Activated CD4-positive, alpha-beta T cell treated with anti-CD3 and anti-CD28 coated beads, Interleukin-2, amount 10 ng/mL, durations not matched to agents 7 days and 5 days (primary cell): Measurements from ENCODE around the gene PPARGC1A. TPM values are rescaled to one million over a fixed set of nuclear protein-coding genes. Genes with fewer than 3 reads are reported as not detected.

Source experiments
- CTCF ChIA-PET: fragments of 350-600 bp; sonication (Branson Sonifier 250); formaldehyde crosslinking; loops from one replicate; lab custom pipeline; 2021; ENCODE audit warnings: antibody characterized with exemption; lab: Charles Lee
- POLR2A ChIA-PET: fragments of 350-600 bp; sonication (Branson Sonifier 250); formaldehyde crosslinking; loops from one replicate; lab custom pipeline; 2021; ENCODE audit warnings: antibody characterized with exemption; lab: Charles Lee
- DNase-seq: peaks from one replicate; pipeline ENCODE4 v3.0.0-alpha.2; 2020
- H3K27ac Mint-ChIP-seq: one replicate; pipeline ENCODE4 v1.8.0; 2021; ENCODE audit warnings: mild to moderate bottlenecking, moderate library complexity, mixed read lengths
- H3K27me3 Mint-ChIP-seq: one replicate; pipeline ENCODE4 v1.8.0; 2021; ENCODE audit warnings: mixed read lengths
- H3K36me3 Mint-ChIP-seq: one replicate; pipeline ENCODE4 v1.8.0; 2021; ENCODE audit warnings: low read depth, mixed read lengths
- H3K4me1 Mint-ChIP-seq: one replicate; pipeline ENCODE4 v1.8.0; 2021; ENCODE audit warnings: mixed read lengths
- H3K4me3 Mint-ChIP-seq: one replicate; pipeline ENCODE4 v1.8.0; 2021; ENCODE audit warnings: mild to moderate bottlenecking, moderate library complexity, mixed read lengths
- H3K9me3 Mint-ChIP-seq: one replicate; pipeline ENCODE4 v1.8.0; 2021; ENCODE audit warnings: mixed read lengths
- total RNA-seq, 2 experiments: library from RNA; stranded (reverse); gene quantifications; one replicate each; pipeline ENCODE4 v1.2.3, GENCODE V29; 2021

PPARGC1A gene
- total RNA-seq, 2 experiments from 2014 or later: not detected

DNA sequence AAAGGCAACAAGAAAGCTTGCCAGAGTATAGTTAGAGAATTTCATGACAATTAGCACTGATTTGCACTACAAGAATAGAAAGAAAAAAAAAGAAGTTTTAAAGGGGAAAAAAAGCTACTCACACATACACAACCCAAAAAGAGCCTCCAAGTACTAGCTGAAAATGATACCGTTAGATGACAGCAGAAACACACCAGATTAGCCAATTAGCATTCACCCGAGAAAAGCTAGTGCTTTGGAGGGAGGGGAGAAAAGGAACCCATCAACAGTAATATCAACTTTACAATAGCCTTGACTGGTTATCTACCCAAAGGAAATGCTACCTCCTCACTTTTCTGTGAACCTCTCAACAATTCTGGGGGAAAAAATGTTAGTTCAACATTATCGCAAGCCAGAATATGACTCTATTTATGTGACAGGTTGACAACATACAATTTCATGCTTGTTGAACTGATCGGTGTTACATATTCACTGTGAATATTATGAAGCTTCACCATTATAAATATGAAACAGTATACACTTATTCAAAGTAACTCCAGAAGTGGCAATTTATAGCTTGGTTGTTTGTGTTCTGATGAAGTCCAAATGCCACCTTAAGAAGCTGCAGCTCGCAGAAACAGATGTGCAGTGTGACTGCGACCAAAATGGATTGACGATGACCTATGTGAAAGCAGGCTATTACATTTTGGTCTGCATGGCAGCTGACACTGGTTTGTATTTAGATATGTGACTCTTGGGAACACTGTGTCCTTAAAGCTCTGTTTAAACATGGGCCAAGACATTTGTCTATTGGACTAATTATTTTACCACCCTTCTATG is 15.9 kb downstream of the PPARGC1A start:
- no peak overlapping the region for H3K27ac Mint-ChIP-seq
- H3K4me1 Mint-ChIP-seq: no peaks in the 10 kb centered on the region
- H3K4me3 Mint-ChIP-seq: no peak overlapping the region
- POLR2A ChIA-PET: no interaction called here
- H3K9me3 Mint-ChIP-seq: no peaks in the 10 kb centered on the region
- H3K27me3 Mint-ChIP-seq: no peaks in the 10 kb centered on the region
- H3K36me3 Mint-ChIP-seq: no peaks in the 10 kb centered on the region
- CTCF ChIA-PET: interaction anchor here (1.1 kb wide), 1 partner anchor 16 kb away, joined by 3 read pairs; the partner anchor contains the start of gene PPARGC1A
- no peak for DNase-seq

DNA sequence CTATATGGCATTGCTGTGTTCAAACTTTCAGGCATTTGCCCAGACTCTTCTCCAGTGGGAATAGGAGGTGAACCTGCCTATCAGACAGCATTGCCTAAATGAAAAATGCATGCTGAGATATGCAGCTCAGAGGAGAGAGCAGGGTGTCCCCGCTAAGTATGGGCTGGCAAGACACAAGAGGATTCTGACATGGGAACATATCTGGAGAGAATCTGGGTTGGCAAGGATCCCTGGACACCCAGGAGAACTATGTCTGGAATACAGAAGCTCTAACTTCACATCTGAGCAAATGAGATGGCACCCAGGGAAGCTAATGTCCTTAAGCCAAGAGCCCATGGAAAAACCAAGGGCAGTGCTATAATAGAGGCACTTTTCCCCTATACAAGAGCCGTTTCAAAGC is 18.4 kb downstream of the PPARGC1A start:
- Mint-ChIP-seq H3K4me3 (no peak overlapping the region), H3K36me3 (no peaks in the 10 kb centered on the region), H3K4me1 (no peaks in the 10 kb centered on the region), H3K27me3 (no peaks in the 10 kb centered on the region), H3K27ac (no peak overlapping the region), H3K9me3 (no peaks in the 10 kb centered on the region)
- CTCF ChIA-PET: no interaction called here
- DNase-seq: no peak
- POLR2A ChIA-PET: no interaction called here

DNA sequence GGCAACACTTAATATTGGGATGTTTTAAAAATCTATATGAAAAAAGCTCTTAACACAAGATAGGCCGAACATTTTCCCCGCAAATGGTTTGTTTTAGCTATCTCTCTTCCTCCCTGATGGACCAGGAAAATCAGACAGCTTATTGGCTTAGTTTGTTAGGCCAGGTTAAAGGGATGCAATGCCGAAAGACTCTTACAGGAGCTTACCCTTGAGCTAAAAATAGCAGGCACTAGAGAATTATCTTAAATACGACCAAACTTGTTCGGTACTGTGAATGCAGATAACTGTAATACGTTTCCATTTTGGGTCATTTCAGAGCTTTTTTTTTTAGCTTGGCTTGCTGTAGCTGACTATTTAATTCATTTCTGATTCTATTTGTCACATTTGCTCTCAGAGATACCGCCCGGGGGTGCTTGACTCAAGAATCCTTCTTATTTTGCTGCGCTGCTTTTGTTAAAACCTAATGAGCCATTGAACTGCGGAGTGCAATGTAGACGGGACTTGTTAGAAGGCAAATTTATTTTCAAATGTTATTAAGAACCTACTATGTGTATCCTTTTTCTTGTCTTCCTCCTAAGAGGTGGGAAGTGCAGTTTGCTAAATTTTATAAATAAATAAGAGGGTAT is 23.3 kb downstream of the PPARGC1A start:
- no peaks in the 10 kb centered on the region for H3K9me3 Mint-ChIP-seq
- CTCF ChIA-PET: interaction anchor here (0.7 kb wide), 1 partner anchor 1004 kb away, joined by 3 read pairs; no protein-coding TSS in a partner anchor
- H3K4me1 Mint-ChIP-seq: no peaks in the 10 kb centered on the region
- POLR2A ChIA-PET: no interaction called here
- no peaks in the 10 kb centered on the region for H3K36me3 Mint-ChIP-seq
- H3K27me3 Mint-ChIP-seq: no peaks in the 10 kb centered on the region
- H3K27ac Mint-ChIP-seq: no peak overlapping the region
- no peak overlapping the region for H3K4me3 Mint-ChIP-seq
- no peak for DNase-seq

DNA sequence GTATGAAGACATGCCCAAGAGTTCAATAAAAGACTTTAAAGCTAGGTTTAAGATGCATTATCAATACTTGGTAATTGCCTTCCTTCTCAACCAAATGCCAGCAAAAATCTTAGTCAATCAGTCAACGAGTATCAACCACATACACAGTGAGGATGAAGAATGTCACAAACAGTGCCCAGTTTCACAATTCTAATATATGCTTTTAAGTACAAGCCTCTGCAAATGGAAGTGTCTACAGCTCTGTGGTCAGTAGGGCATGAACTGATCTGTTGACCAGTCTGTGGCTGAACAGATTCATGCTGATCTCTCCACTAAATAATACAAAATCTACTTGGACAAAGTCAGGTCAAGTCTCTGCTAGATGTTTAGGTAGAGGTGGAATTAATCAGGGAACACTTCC is 27.9 kb downstream of the PPARGC1A start:
- ChIA-PET POLR2A (no interaction called here), CTCF (no interaction called here)
- DNase-seq: no peak
- Mint-ChIP-seq H3K4me3 (no peak overlapping the region), H3K9me3 (no peaks in the 10 kb centered on the region), H3K36me3 (no peaks in the 10 kb centered on the region), H3K4me1 (no peaks in the 10 kb centered on the region), H3K27ac (no peak overlapping the region), H3K27me3 (no peaks in the 10 kb centered on the region)

DNA sequence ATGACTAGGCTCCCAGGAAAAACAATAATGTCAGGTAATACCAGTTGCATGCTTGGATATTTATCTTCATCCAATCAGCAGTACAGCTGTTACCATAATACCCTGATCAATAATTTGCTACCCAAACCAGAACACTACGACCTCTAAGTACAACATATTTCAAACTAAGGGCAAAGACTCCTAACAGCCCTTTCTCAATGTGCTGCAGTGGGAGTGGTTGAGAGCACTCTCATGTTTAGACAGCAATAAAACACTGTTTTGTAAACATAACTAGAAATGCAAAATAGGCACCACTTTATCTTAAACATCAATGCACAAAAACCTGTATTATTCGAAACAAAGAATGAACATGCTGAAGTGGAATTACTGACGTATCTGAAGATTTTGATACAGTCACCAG is 28.9 kb downstream of the PPARGC1A start:
- no peak overlapping the region for H3K27ac Mint-ChIP-seq
- H3K4me1 Mint-ChIP-seq: no peaks in the 10 kb centered on the region
- no peaks in the 10 kb centered on the region for H3K36me3 Mint-ChIP-seq
- no peak overlapping the region for H3K4me3 Mint-ChIP-seq
- no peak for DNase-seq
- no peaks in the 10 kb centered on the region for H3K27me3 Mint-ChIP-seq
- ChIA-PET POLR2A (no interaction called here), CTCF (no interaction called here)
- H3K9me3 Mint-ChIP-seq: no peaks in the 10 kb centered on the region

DNA sequence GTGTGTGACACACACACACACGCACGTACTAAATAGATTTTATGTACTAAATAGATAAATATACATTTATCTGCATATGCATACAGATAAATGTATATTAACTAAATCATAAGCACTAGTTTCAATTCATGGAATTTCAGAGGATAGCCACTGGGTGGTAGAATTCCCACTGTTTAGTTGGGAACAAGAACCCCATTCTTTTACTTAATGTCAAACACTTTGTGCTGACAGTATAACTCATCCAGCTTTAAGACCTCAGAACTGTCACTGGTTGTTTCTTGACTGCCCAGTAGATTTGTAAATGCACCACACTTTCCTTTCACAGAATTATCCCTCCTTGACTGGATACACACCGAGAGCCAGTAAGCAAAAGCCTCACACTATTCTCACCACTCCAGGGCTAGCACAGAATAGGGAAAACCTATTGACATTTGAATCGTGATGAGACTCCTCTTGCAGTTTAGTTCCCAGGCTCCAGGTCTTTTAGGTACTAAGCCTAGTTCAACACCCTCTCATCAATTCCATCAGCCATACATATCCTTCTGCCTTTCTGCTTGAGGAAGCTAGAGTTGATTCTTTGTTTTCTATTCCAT is 32.4 kb downstream of the PPARGC1A start:
- no peaks in the 10 kb centered on the region for H3K9me3 Mint-ChIP-seq
- no peak overlapping the region for H3K4me3 Mint-ChIP-seq
- no peaks in the 10 kb centered on the region for H3K36me3 Mint-ChIP-seq
- H3K27me3 Mint-ChIP-seq: no peaks in the 10 kb centered on the region
- CTCF ChIA-PET: no interaction called here
- no peak overlapping the region for H3K27ac Mint-ChIP-seq
- POLR2A ChIA-PET: no interaction called here
- no peak for DNase-seq
- H3K4me1 Mint-ChIP-seq: no peaks in the 10 kb centered on the region

DNA sequence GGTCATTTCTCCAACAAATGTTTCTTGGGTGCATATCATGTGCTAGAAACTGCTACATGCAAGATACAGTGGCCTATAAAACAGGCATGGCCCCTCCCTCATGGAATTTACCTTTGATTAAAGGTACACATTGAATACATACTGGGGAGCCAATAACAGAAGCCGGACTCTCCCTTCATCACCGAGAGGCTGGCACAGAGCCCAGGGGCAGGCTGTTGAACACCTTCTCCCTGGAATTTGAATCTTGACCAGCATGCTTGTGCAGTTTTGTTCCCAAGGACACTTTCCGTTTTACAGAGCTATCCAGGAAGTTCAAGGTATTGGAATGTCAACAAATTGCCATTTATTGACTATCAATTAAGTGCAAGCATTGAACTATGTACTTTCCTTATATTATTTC is 33.2 kb downstream of the PPARGC1A start:
- H3K27ac Mint-ChIP-seq: no peak overlapping the region

DNA sequence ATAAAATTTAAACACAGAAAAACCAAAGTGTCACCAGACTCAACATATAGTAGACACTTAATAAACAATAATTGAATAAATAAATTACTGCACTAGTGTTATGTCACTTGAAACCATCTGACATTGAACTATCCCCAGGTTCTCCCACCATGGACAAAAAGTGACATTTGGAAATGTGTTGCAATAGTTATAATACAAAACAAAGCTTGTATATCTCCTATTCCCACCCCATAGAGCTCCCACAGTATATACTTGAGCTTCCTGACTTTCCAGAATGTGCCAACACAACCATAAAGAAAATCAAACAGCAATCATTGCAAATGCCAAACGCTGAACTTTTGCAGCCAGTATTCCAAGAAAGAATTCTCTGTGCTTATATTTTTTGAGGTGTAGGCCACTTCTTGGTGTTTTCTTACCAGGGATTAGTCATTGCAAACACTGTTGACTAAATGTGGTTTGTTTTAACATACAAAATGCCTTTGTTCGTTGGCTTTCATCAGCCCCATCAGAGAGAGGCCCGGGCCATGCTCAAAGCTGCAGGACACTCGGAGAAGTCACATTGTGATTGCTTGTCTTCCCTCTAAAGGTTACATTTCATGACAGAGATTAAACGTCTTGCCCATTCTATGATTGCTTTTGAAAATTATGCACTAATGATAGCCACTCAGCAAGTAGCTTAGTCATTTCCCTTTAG is 33.8 kb downstream of the PPARGC1A start:
- no peaks in the 10 kb centered on the region for H3K27me3 Mint-ChIP-seq
- no peaks in the 10 kb centered on the region for H3K9me3 Mint-ChIP-seq
- no peaks in the 10 kb centered on the region for H3K4me1 Mint-ChIP-seq
- CTCF ChIA-PET: no interaction called here
- H3K4me3 Mint-ChIP-seq: no peak overlapping the region
- POLR2A ChIA-PET: no interaction called here
- H3K36me3 Mint-ChIP-seq: no peaks in the 10 kb centered on the region
- H3K27ac Mint-ChIP-seq: no peak overlapping the region
- no peak for DNase-seq

More for the DNA sequence above, 33.2 kb downstream of the PPARGC1A start:
- ChIA-PET POLR2A (no interaction called here), CTCF (no interaction called here)
- no peak for DNase-seq
- H3K4me1 Mint-ChIP-seq: no peaks in the 10 kb centered on the region
- H3K27me3 Mint-ChIP-seq: no peaks in the 10 kb centered on the region
- H3K9me3 Mint-ChIP-seq: no peaks in the 10 kb centered on the region
- no peaks in the 10 kb centered on the region for H3K36me3 Mint-ChIP-seq
- no peak overlapping the region for H3K4me3 Mint-ChIP-seq

DNA sequence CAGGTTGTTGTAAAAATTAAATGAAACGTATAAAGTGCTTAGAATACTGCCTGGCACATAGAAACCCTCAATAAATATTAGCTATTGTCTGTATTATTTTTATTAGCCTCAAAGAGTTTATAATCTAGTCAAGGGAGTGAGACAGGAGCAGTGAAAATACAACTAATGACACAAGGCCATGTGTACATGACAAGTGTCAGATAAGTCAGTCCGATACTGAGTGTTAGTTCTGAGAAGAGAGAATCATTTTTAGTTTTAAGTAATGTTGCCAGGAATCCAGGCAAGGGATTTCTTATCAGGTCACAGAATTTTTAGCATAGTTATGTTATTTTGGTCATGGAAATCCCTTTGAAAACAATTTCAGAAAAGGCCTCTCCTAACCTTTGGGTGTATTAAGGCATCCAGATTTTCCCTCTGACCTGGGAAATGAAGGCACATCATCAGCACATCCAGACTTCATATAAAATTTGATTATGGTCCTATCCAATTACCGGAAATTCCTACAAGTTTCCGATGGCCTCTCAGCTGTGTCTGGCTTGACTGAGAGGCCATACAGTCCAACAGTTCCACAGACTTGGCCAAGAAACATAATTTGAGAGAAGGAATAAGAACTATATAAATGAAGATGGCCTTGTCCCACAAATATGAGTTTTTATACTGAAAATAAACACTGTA is 35.7 kb downstream of the PPARGC1A start:
- no peaks in the 10 kb centered on the region for H3K27me3 Mint-ChIP-seq
- no peaks in the 10 kb centered on the region for H3K36me3 Mint-ChIP-seq
- DNase-seq: no peak
- no peak overlapping the region for H3K27ac Mint-ChIP-seq
- CTCF ChIA-PET: no interaction called here
- no peak overlapping the region for H3K4me3 Mint-ChIP-seq
- H3K4me1 Mint-ChIP-seq: no peaks in the 10 kb centered on the region
- POLR2A ChIA-PET: no interaction called here
- no peaks in the 10 kb centered on the region for H3K9me3 Mint-ChIP-seq

DNA sequence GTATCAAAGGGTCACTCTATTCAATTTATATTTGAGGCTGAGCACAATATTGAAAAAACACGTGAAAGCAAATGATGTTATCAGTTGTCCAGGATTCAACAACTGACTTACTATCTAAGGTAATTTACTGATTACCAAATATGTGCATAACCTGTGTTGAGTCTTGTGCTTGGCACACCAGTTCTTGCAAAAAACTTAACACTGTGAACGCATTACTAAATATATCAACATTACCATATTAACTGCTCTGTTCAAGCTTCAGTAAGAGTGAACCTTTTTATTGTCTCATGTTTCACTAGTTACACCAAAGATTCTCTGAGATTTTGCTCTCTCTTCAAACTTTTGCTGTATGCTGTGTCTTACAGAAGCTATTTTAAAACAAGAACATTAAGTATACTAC is 38.4 kb downstream of the PPARGC1A start:
- Mint-ChIP-seq H3K9me3 (no peaks in the 10 kb centered on the region), H3K4me3 (no peak overlapping the region), H3K27me3 (no peaks in the 10 kb centered on the region), H3K4me1 (no peaks in the 10 kb centered on the region), H3K27ac (no peak overlapping the region), H3K36me3 (no peaks in the 10 kb centered on the region)
- no peak for DNase-seq
- ChIA-PET CTCF (no interaction called here), POLR2A (no interaction called here)

DNA sequence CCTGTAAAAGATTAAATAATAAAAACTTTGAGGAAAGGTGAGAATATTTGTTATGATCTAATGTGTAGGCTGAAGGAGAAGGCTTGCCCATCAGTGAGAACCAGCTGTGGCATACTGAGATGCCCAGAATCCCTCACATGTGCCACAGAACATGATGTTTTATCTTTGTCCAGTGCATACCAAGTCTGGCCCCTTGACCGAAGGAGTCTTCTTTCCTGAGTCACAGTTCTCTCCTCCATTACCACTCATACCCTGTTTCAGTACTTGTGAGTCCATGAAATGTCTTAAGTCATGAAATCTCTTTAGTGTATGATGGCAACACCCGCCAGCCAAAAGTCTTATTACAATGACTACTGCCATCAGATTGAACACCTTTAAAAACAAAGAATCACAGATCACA is 42.7 kb downstream of the PPARGC1A start:
- Mint-ChIP-seq H3K9me3 (no peaks in the 10 kb centered on the region), H3K27me3 (no peaks in the 10 kb centered on the region), H3K4me3 (no peak overlapping the region), H3K27ac (no peak overlapping the region), H3K36me3 (no peaks in the 10 kb centered on the region), H3K4me1 (no peaks in the 10 kb centered on the region)
- POLR2A ChIA-PET: no interaction called here
- no peak for DNase-seq
- CTCF ChIA-PET: no interaction called here

DNA sequence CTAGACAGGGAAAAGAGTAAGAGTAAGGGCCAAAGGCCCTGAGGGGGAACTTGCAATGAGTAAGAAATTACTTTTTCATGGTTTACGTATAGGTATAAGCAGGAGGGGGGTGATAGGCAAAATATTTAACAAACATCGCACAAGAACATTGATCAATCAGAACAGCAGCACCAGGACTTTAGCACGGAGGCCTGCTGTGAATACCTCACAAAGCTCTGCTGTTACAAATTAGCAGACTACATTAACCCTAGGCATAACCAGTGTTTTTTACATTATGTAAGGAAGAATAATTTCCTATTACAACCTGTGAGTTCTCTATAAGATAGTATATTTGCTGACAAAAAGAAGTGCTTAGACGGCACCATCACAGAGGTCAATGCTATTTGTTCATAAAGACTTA is 44.9 kb downstream of the PPARGC1A start:
- Mint-ChIP-seq H3K36me3 (no peaks in the 10 kb centered on the region), H3K4me1 (no peaks in the 10 kb centered on the region), H3K9me3 (no peaks in the 10 kb centered on the region), H3K27ac (no peak overlapping the region), H3K27me3 (no peaks in the 10 kb centered on the region), H3K4me3 (no peak overlapping the region)
- POLR2A ChIA-PET: no interaction called here
- no peak for DNase-seq
- CTCF ChIA-PET: no interaction called here
